OCI-LY3 (cell line): Measurements from ENCODE around the gene CTSD.

Experiments
- H2AFZ ChIP-seq: fragments of 200-600, 300-600 bp; shearing (Covaris generic); 2 replicates; pipeline ENCODE4 v1.6.0; 2014; ENCODE audit warnings: antibody characterized with exemption, low read depth, low read length
- H3K27ac ChIP-seq: fragments of 200-600, 300-600 bp; sonication (generic); 2 replicates; pipeline ENCODE4 v1.5.1; 2014; ENCODE audit warnings: mild to moderate bottlenecking, low read length, moderate library complexity, mixed read lengths
- H3K27me3 ChIP-seq: fragments of 200-600, 300-600 bp; sonication (generic); 2 replicates; pipeline ENCODE4 v1.6.1; 2014; ENCODE audit warnings: low read depth, low read length, mixed read lengths
- H3K36me3 ChIP-seq: fragments of 200-600, 300-600 bp; sonication (generic); replicated peaks from 2 replicates; pipeline ENCODE3; 2014; ENCODE audit warnings: low read depth, low read length, mixed read lengths
- H3K4me1 ChIP-seq: fragments of 300-600, 200-600 bp; sonication (generic); 2 replicates; pipeline ENCODE4 v1.6.1; 2014; ENCODE audit warnings: low read length, mixed read lengths
- H3K4me2 ChIP-seq: fragments of 200-600, 300-600 bp; sonication (generic); 2 replicates; pipeline ENCODE4 v1.6.1; 2014; ENCODE audit warnings: low read length, mixed read lengths
- H3K4me3 ChIP-seq: fragments of 300-600, 200-600 bp; sonication (generic); 2 replicates; pipeline ENCODE4 v1.5.1; 2014; ENCODE audit warnings: antibody characterized with exemption, mild to moderate bottlenecking, low read length, moderate library complexity
- H3K79me2 ChIP-seq: fragments of 300-600, 200-600 bp; shearing (Covaris generic); 2 replicates; pipeline ENCODE4 v1.6.1; 2014; ENCODE audit warnings: mild to moderate bottlenecking, low read length, mixed read lengths
- H3K9ac ChIP-seq: fragments of 300-600, 200-600 bp; shearing (Covaris generic); 2 replicates; pipeline ENCODE4 v1.6.0; 2014; ENCODE audit warnings: mild to moderate bottlenecking, low read length, moderate library complexity
- H3K9me3 ChIP-seq: fragments of 200-600, 300-600 bp; shearing (Covaris generic); 2 replicates; pipeline ENCODE4 v1.6.1; 2014; ENCODE audit warnings: low read length, mixed read lengths; ENCODE audit not compliant: insufficient read depth
- H4K20me1 ChIP-seq: fragments of 200-600, 300-600 bp; sonication (generic); 2 replicates; pipeline ENCODE4 v1.6.1; 2016; ENCODE audit warnings: low read length, mixed read lengths; ENCODE audit not compliant: insufficient read depth
- CTCF ChIP-seq: fragments of 200-600, 300-600 bp; sonication (generic); IDR thresholded peaks from 2 replicates; pipeline ENCODE4 v1.5.1; 2014; ENCODE audit warnings: antibody characterized with exemption, low read length, low read depth
- EZH2phosphoT487 ChIP-seq: fragments of 200-600 bp; shearing (Covaris generic); IDR thresholded peaks from 2 replicates; pipeline ENCODE4 v1.6.1; 2018; ENCODE audit warnings: antibody characterized with exemption, mixed run types, low read depth

CTSD gene

GRCh38 chr11:1780700-1781592 is 17.2 kb upstream of the CTSD start:
- Histone ChIP-seq H3K9ac (no peak overlapping the region), H3K4me1 (no peaks in the 10 kb centered on the region), H3K9me3 (no peaks in the 10 kb centered on the region), H3K4me3 (no peak overlapping the region), H3K4me2 (no peak overlapping the region), H3K79me2 (no peaks in the 10 kb centered on the region), H3K27me3 (peaks cover 21% of the 10 kb centered on the region), H4K20me1 (no peaks in the 10 kb centered on the region), H3K27ac (no peak overlapping the region), H3K36me3 (no peaks in the 10 kb centered on the region), H2AFZ (no peak overlapping the region)
- no peak for TF ChIP-seq CTCF
- no peak for TF ChIP-seq EZH2phosphoT487

- TF ChIP-seq EZH2phosphoT487 (no peak), CTCF (no peak)
- Histone ChIP-seq H3K4me3 (no peak overlapping the region), H3K36me3 (no peaks in the 10 kb centered on the region)
These were observed 16.3 kb upstream of the CTSD start for GRCh38 chr11:1779806-1780699.

DNA sequence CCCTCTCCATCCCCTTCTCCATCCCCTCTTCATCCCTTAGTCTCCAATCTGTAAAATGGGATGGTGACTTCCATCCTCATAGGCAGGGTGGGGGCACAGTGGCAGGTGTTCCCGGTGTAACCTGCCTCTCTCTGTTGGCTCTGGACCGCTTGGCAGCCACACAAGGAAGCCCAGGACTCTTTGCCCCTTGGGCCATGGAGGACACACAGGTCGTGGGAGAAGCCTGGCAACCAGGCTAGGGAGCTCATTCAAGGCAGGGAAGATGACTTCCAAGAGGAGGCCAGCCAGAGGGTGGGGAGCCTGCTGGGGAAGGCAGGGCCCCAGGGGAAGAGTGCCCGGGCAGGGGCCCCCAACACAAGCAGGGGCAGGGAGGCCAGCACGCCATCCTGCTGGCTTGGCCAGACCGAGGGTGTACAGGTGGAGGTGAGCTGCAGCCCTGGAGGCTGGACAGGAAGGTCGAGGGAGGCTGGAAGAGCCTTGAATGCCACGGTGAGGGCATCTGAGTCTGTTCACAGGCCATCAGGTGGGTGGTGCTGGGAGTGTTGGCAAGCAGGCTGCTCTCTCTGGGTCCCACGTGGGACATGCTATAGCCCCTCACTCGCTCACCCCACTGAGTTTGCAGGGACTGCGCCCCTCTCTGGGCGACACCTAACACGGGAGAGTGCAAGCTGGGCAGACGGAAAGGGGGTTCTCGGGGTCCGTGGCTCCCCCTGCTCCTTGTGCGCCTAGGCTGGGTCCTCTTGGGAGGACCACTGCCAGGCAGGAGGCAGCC is 15.5 kb upstream of the CTSD start:
- Histone ChIP-seq H3K9me3 (no peaks in the 10 kb centered on the region), H3K4me2 (no peak overlapping the region), H4K20me1 (no peaks in the 10 kb centered on the region), H3K4me3 (no peak overlapping the region), H3K27me3 (peaks cover 21% of the 10 kb centered on the region), H3K36me3 (no peaks in the 10 kb centered on the region), H3K4me1 (no peaks in the 10 kb centered on the region), H3K27ac (no peak overlapping the region), H3K79me2 (no peaks in the 10 kb centered on the region), H3K9ac (no peak overlapping the region), H2AFZ (no peak overlapping the region)
- no peak for TF ChIP-seq EZH2phosphoT487
- TF ChIP-seq CTCF: no peak

More at GRCh38 chr11:1779806-1780699, 16.3 kb upstream of the CTSD start:
- H3K4me2 ChIP-seq: no peak overlapping the region
- no peaks in the 10 kb centered on the region for H3K79me2 ChIP-seq
- no peaks in the 10 kb centered on the region for H4K20me1 ChIP-seq
- peaks cover 21% of the 10 kb centered on the region for H3K27me3 ChIP-seq
- no peak overlapping the region for H2AFZ ChIP-seq
- H3K9ac ChIP-seq: no peak overlapping the region
- no peaks in the 10 kb centered on the region for H3K9me3 ChIP-seq
- H3K27ac ChIP-seq: no peak overlapping the region
- no peaks in the 10 kb centered on the region for H3K4me1 ChIP-seq
